CD8-positive, alpha-beta memory T cell (primary cell): ENCODE results near the gene ZBTB38. TPM values are rescaled to one million over a fixed set of nuclear protein-coding genes. Genes with fewer than 3 reads are reported as not detected.

ENCODE experiments used
- CTCF ChIA-PET: fragments of 350-600 bp; sonication (Branson Sonifier 250); formaldehyde crosslinking; loops from one replicate; lab custom pipeline; 2021; ENCODE audit warnings: antibody characterized with exemption; lab: Charles Lee
- POLR2A ChIA-PET: fragments of 350-600 bp; sonication (Branson Sonifier 250); formaldehyde crosslinking; loops from one replicate; lab custom pipeline; 2021; ENCODE audit warnings: antibody characterized with exemption; lab: Charles Lee
- DNase-seq, 5 donors: peaks; one replicate each; pipeline versions ENCODE4 v3.0.0 to v3.0.0-alpha.2; 2020 to 2022; ENCODE audit warnings: mixed read lengths in 1 of 5
- H3K27ac ChIP-seq: one replicate; pipeline ENCODE4 v1.7.0; 2013; ENCODE audit warnings: low read depth, mild to moderate bottlenecking, low read length, moderate library complexity
- H3K27me3 ChIP-seq: 2 replicates; pipeline ENCODE4 v1.7.0; 2013; ENCODE audit warnings: low read length, mild to moderate bottlenecking; ENCODE audit not compliant: insufficient read depth, poor library complexity, severe bottlenecking
- H3K36me3 ChIP-seq: 2 replicates; pipeline ENCODE4 v1.7.0; 2013; ENCODE audit warnings: mild to moderate bottlenecking, low read length, moderate library complexity; ENCODE audit not compliant: insufficient read depth
- H3K4me1 ChIP-seq: 2 replicates; pipeline ENCODE4 v1.7.0; 2013; ENCODE audit warnings: mild to moderate bottlenecking, low read length, moderate library complexity; ENCODE audit not compliant: insufficient read depth
- H3K4me3 ChIP-seq: 2 replicates; pipeline ENCODE4 v1.7.0; 2013; ENCODE audit warnings: mild to moderate bottlenecking, low read length
- H3K9me3 ChIP-seq: 2 replicates; pipeline ENCODE4 v1.7.0; 2013; ENCODE audit warnings: mild to moderate bottlenecking, low read length
- H3K27ac Mint-ChIP-seq, 8 donors: one replicate each; pipeline ENCODE4 v1.8.0; 2020 to 2021; ENCODE audit warnings: mixed read lengths in 8 of 8, mild to moderate bottlenecking in 6 of 8, inconsistent platforms in 3 of 8, moderate library complexity in 3 of 8
- H3K27me3 Mint-ChIP-seq, 2 donors: one replicate each; pipeline ENCODE4 v1.8.0; 2020 to 2021; ENCODE audit warnings: mixed read lengths in 2 of 2, mild to moderate bottlenecking in 1 of 2, moderate library complexity in 1 of 2
- H3K36me3 Mint-ChIP-seq, 3 donors: one replicate each; pipeline ENCODE4 v1.8.0; 2020 to 2021; ENCODE audit warnings: mixed read lengths in 3 of 3, inconsistent platforms in 1 of 3, mild to moderate bottlenecking in 1 of 3
- H3K4me1 Mint-ChIP-seq, 3 donors: one replicate each; pipeline ENCODE4 v1.8.0; 2020 to 2021; ENCODE audit warnings: mixed read lengths in 3 of 3, inconsistent platforms in 1 of 3, mild to moderate bottlenecking in 1 of 3
- H3K4me3 Mint-ChIP-seq, 7 donors: one replicate each; pipeline ENCODE4 v1.8.0; 2020 to 2021; ENCODE audit warnings: mixed read lengths in 7 of 7, mild to moderate bottlenecking in 6 of 7, moderate library complexity in 4 of 7, inconsistent platforms in 2 of 7
- H3K9me3 Mint-ChIP-seq, 5 donors: one replicate each; pipeline ENCODE4 v1.8.0; 2020 to 2022; ENCODE audit warnings: mixed read lengths in 5 of 5, mild to moderate bottlenecking in 3 of 5, moderate library complexity in 2 of 5, inconsistent platforms in 1 of 5
- polyA plus RNA-seq: library from polyadenylated mRNA; unstranded; fragments of 300-500 nt; fragmentation: Illumina TruSeq; gene quantifications from one replicate; pipeline ENCODE4 v1.2.3, GENCODE V29; 2021
- total RNA-seq, 2 experiments: library from RNA; stranded (reverse); gene quantifications; one replicate each; pipeline ENCODE4 v1.2.3, GENCODE V29; 2021

ZBTB38 gene
- total and polyA plus RNA-seq, 3 experiments from 2014 or later: 78.6 to 115 (median 87.1) TPM

DNA sequence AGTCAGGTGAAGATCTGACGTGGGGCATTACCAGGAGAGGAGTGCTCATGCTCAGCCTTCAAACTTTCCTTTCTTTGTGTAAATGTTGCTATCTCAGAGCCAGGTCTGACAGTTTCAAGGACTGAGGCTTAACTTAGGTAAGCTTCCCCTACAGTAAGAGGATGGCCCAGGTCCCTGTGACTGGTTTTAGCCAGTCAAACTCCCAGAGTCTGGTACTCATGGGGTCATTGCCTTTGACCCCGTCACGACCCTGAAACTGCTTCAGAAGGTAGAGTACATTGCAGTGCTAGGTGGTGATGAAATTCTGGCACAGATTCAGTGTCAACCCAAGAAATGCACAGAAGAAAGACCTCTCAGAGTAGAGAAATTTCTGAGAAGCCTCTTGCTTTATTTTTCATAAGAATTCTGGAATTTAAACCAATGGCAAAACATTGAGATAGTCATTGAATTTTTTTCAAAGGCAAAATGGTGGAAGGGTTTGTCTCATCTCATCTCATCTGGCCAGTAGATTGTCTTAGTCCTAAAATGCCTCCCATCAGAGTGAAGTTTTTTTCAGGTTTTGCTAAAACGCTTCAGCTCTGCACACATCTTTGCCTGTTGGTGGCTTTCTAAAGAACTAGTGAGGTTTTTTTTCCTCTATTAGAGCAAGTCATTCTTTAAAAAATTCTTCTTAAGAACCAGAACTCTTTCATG, 23.1 kb downstream of the ZBTB38 start:
- Mint-ChIP-seq H3K4me1 (peaks cover 13 to 25% (median 21%) of the 10 kb centered on the region in 3 donors), H3K9me3 (peaks cover 0 to 3% (median 0%) of the 10 kb centered on the region in 5 donors), H3K4me3 (no peak overlapping the region), H3K27ac (peak overlapping the region in 1 of 8 donors; percentile 26), H3K27me3 (peaks cover 0 to 4% of the 10 kb centered on the region in 2 donors), H3K36me3 (peaks cover 0 to 6% (median 1%) of the 10 kb centered on the region in 3 donors)
- no peaks in the 10 kb centered on the region for H3K36me3 ChIP-seq
- CTCF ChIA-PET: no interaction called here
- POLR2A ChIA-PET: no interaction called here
- DNase-seq: no peak
- no peak overlapping the region for H3K27ac ChIP-seq
- H3K4me3 ChIP-seq: no peak overlapping the region
- no peaks in the 10 kb centered on the region for H3K9me3 ChIP-seq
- no peaks in the 10 kb centered on the region for H3K27me3 ChIP-seq
- H3K4me1 ChIP-seq: no peaks in the 10 kb centered on the region

DNA sequence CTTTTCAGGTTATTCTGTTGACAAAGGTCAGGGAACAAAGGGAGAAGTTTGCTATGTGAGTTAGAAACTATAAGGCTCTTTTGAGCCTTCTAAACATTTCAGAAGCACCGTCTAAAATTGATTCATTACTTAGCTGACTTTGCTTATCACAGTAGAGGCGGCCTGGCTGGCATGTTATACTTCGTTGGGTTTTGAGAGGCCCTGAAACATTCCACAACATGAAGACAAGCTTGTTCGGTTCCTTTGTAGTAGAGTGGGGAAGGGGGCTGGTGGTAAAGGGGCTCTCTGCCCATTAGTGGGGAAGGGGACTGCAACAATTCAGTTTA, 23.6 kb downstream of the ZBTB38 start:
- H3K4me1 ChIP-seq: no peaks in the 10 kb centered on the region
- peaks cover 0 to 8% (median 2%) of the 10 kb centered on the region in 5 donors for H3K9me3 Mint-ChIP-seq
- no peaks in the 10 kb centered on the region for H3K36me3 ChIP-seq
- ChIA-PET CTCF (no interaction called here), POLR2A (no interaction called here)
- H3K27ac Mint-ChIP-seq: no peak overlapping the region
- H3K4me3 ChIP-seq: no peak overlapping the region
- H3K27me3 Mint-ChIP-seq: peaks cover 0 to 4% of the 10 kb centered on the region in 2 donors
- no peak overlapping the region for H3K4me3 Mint-ChIP-seq
- no peak overlapping the region for H3K27ac ChIP-seq
- peaks cover under 1 to 11% (median 1%) of the 10 kb centered on the region in 3 donors for H3K36me3 Mint-ChIP-seq
- H3K4me1 Mint-ChIP-seq: peaks cover 13 to 25% (median 21%) of the 10 kb centered on the region in 3 donors
- H3K27me3 ChIP-seq: no peaks in the 10 kb centered on the region
- DNase-seq: no peak
- H3K9me3 ChIP-seq: no peaks in the 10 kb centered on the region

DNA sequence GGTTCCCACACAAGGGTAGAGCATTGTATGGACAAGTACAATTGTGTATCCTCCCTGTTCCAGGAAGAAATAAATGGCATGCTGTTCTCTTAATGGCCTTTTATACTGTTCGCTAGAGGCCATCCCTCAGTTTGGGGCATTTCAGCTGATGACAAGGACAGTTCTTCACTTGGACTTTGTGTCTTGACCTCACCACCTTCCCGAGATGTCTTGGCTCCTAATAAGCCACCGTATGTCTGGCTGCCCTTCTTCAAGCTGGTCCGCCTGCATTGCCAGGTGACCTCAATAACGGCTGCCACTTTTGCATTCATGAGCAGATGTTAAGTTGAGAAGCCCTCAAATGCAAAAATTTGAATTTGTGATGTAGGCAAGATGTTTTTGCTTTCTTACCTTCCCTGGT, 24.1 kb downstream of the ZBTB38 start:
- H3K27ac ChIP-seq: no peak overlapping the region
- Mint-ChIP-seq H3K27ac (no peak overlapping the region), H3K36me3 (peaks cover 1 to 16% (median 3%) of the 10 kb centered on the region in 3 donors), H3K27me3 (peaks cover 0 to 4% of the 10 kb centered on the region in 2 donors), H3K4me3 (no peak overlapping the region), H3K4me1 (peaks cover 13 to 25% (median 21%) of the 10 kb centered on the region in 3 donors), H3K9me3 (peaks cover 0 to 13% (median 5%) of the 10 kb centered on the region in 5 donors)
- H3K4me1 ChIP-seq: no peaks in the 10 kb centered on the region
- no peaks in the 10 kb centered on the region for H3K36me3 ChIP-seq
- no peak for DNase-seq
- H3K4me3 ChIP-seq: no peak overlapping the region
- POLR2A ChIA-PET: interaction anchor here (0.6 kb wide), 1 partner anchor 28 kb away, joined by 4 read pairs; no protein-coding TSS in a partner anchor
- H3K9me3 ChIP-seq: no peaks in the 10 kb centered on the region
- no peaks in the 10 kb centered on the region for H3K27me3 ChIP-seq
- CTCF ChIA-PET: no interaction called here

DNA sequence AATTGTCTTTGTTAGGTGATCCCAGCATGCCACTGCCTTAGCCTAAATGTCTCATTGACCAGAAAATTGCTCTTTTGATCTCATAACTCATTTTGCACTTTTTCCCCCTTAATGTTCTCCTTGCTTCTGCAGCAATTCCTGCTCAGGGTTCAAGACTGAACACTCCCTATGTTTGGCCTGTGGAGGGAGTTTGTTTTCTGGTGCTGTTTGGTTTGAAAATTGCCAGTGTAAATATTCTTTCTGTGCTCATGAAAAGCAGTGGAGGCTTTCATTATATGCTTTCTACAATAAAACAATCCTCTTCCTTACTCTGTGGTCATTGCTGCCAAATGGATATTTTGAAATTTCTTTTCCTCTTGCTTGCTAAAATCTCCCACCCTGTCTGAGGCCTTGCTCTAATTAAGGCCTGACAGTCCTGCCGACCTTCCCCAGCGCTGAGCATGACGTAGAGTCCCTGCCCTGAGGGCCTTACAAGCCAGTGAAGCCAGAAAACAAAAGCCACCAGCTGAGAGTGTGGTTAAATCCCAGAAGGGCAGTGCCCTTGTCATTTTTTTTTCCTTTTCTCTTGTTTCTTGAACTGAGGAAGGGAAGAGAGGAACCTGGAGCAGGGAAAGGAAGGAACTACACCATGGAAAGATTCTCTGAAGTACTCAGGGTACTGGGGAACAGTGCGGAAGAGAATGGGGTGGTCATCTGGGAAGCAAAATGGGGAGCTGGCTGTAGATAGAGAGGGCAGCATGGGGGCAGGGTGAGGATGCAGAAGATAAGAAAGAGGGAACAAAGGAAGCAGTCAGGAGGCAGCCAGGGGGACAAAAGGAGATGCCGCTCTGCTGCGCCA, 24.8 kb downstream of the ZBTB38 start:
- Histone ChIP-seq H3K4me1 (no peaks in the 10 kb centered on the region), H3K36me3 (no peaks in the 10 kb centered on the region), H3K4me3 (no peak overlapping the region), H3K27ac (no peak overlapping the region), H3K9me3 (no peaks in the 10 kb centered on the region), H3K27me3 (no peaks in the 10 kb centered on the region)
- H3K36me3 Mint-ChIP-seq: peaks cover 1 to 17% (median 3%) of the 10 kb centered on the region in 3 donors
- H3K4me3 Mint-ChIP-seq: no peak overlapping the region
- H3K9me3 Mint-ChIP-seq: peaks cover 0 to 13% (median 5%) of the 10 kb centered on the region in 5 donors
- CTCF ChIA-PET: no interaction called here
- POLR2A ChIA-PET: interaction anchor here (0.6 kb wide), 2 partner anchors 28 to 472 kb away, joined by 4 to 6 read pairs; no protein-coding TSS in a partner anchor
- no peak overlapping the region for H3K27ac Mint-ChIP-seq
- H3K27me3 Mint-ChIP-seq: peaks cover 0 to 4% of the 10 kb centered on the region in 2 donors
- no peak for DNase-seq
- H3K4me1 Mint-ChIP-seq: peaks cover 13 to 22% (median 21%) of the 10 kb centered on the region in 3 donors

DNA sequence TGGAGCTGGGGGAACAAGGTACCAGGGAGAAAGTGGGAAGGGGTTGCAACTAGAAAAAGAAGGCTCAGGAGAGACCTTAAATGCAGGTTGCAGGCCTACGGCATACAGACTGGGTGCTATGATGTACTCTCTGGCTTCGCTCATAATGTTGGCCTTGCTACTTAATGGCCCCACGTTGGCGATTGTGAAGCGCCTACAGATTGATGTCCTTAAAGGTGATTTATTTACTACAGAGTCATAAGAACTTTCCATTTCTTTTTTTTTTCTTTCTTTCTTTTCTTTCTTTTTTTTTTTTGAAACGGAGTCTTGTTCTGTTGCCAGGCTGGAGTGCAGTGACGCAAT, 25.4 kb downstream of the ZBTB38 start:
- Mint-ChIP-seq H3K27ac (no peak overlapping the region), H3K36me3 (peaks cover 1 to 17% (median 3%) of the 10 kb centered on the region in 3 donors), H3K4me1 (peaks cover 10 to 19% (median 16%) of the 10 kb centered on the region in 3 donors), H3K9me3 (peaks cover 0 to 13% (median 5%) of the 10 kb centered on the region in 5 donors), H3K4me3 (no peak overlapping the region), H3K27me3 (peaks cover 0 to 4% of the 10 kb centered on the region in 2 donors)
- Histone ChIP-seq H3K27me3 (no peaks in the 10 kb centered on the region), H3K27ac (no peak overlapping the region), H3K36me3 (no peaks in the 10 kb centered on the region), H3K9me3 (no peaks in the 10 kb centered on the region), H3K4me3 (no peak overlapping the region), H3K4me1 (peaks cover under 1% of the 10 kb centered on the region)
- CTCF ChIA-PET: no interaction called here
- DNase-seq: no peak
- POLR2A ChIA-PET: interaction anchor here (0.6 kb wide), 1 partner anchor 472 kb away, joined by 6 read pairs; no protein-coding TSS in a partner anchor

DNA sequence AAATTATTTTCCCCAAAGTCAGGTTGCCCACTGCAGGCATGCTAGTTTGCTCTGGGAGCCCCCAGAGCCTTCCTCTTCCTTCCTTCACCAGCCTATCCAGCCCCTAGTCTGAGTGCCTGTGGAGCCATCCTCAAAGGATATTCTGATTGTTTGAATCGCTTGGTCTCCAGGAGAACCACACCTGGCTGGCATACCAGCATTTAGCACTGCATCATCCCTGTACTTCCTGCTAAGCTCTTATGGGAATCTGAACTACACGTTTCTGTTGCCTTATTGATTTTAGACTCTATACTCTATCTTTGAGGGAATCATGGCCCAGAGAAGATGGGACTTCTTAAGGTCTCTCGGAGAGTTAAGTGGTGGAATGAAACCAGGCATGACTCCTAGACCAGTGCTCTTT, 26.3 kb downstream of the ZBTB38 start:
- Mint-ChIP-seq H3K9me3 (peaks cover 0 to 13% (median 5%) of the 10 kb centered on the region in 5 donors), H3K4me3 (no peak overlapping the region), H3K27me3 (peaks cover 0 to 4% of the 10 kb centered on the region in 2 donors), H3K27ac (peak overlapping the region in 1 of 8 donors; percentile 44), H3K36me3 (peaks cover 1 to 17% (median 3%) of the 10 kb centered on the region in 3 donors), H3K4me1 (peaks cover 10 to 17% (median 16%) of the 10 kb centered on the region in 3 donors)
- H3K9me3 ChIP-seq: no peaks in the 10 kb centered on the region
- DNase-seq: no peak
- H3K27me3 ChIP-seq: no peaks in the 10 kb centered on the region
- H3K36me3 ChIP-seq: no peaks in the 10 kb centered on the region
- H3K4me3 ChIP-seq: no peak overlapping the region
- POLR2A ChIA-PET: no interaction called here
- peaks cover 8% of the 10 kb centered on the region for H3K4me1 ChIP-seq
- CTCF ChIA-PET: no interaction called here
- H3K27ac ChIP-seq: no peak overlapping the region

DNA sequence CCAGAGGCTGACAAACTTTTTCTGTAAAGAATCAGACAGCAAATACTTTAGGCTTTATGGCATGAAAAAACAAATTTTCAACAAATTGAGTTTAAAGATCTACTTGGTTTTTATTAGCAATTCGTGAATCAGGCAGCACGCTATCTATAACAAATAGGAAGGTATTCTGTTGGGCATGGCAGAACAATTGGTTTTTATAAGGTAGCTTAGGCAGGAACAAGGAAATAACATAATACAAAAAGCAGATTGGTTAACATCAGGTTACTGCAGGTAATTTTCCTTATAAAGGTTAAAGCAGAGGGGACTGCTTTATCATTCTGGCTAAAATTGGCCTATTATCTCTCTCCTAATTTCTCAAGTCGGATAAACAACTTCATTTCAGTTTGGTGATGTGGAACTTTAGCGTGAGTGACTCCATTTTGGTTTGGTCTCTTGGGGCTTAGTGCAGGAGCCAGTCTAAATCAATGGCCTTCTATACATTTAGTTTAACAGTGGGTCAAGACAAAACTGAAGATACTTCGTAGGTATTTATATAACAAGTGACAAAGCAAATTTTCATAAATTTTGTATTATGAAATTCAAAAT, 26.8 kb downstream of the ZBTB38 start:
- POLR2A ChIA-PET: no interaction called here
- no peak overlapping the region for H3K4me3 Mint-ChIP-seq

More for the DNA sequence above, 26.8 kb downstream of the ZBTB38 start:
- Mint-ChIP-seq H3K4me1 (peaks cover 14 to 19% (median 17%) of the 10 kb centered on the region in 3 donors), H3K27me3 (peaks cover 0 to 4% of the 10 kb centered on the region in 2 donors), H3K27ac (peak overlapping the region in 1 of 8 donors; percentile 44), H3K36me3 (peaks cover 1 to 17% (median 3%) of the 10 kb centered on the region in 3 donors), H3K9me3 (peaks cover 0 to 13% (median 5%) of the 10 kb centered on the region in 5 donors)
- Histone ChIP-seq H3K36me3 (no peaks in the 10 kb centered on the region), H3K4me3 (no peak overlapping the region), H3K27ac (no peak overlapping the region), H3K27me3 (no peaks in the 10 kb centered on the region), H3K4me1 (peaks cover 9% of the 10 kb centered on the region), H3K9me3 (no peaks in the 10 kb centered on the region)
- CTCF ChIA-PET: no interaction called here
- DNase-seq: no peak
